IPS-18c (cell line): ENCODE results near the gene GPRASP1.
"Not testable (repeated sequence)": the region's sequence is repeated elsewhere in the genome, so short reads cannot be mapped to it uniquely, and the experiment has no call there.

Source experiments
- H3K4me3 ChIP-seq: 2 replicates; pipeline ENCODE4 v1.7.0; 2013; ENCODE audit warnings: low read depth, mild to moderate bottlenecking, low read length, moderate library complexity; ENCODE audit not compliant: insufficient read depth
- H3K9me3 ChIP-seq: one replicate; pipeline ENCODE4 v1.6.1; 2013; ENCODE audit warnings: mild to moderate bottlenecking, low read length, moderate library complexity; ENCODE audit not compliant: control insufficient read depth, insufficient read depth

Gene GPRASP1

GRCh38 chrX:102651242-102652011 is at the start of gene GPRASP1:
Gene GPRASP1, plus strand, starts transcription at chrX:102651483. Its CDS starts 2,431 bp downstream, at chrX:102653914.
- Histone ChIP-seq H3K4me3 (peak within 1 kb of the TSS; percentile 57), H3K9me3 (peaks cover 5% of the 10 kb centered on the region)

GRCh38 chrX:102604327-102604726 is 47.0 kb upstream of the GPRASP1 start:
- H3K9me3 ChIP-seq, result peaks cover 2% of the 10 kb centered on the region
- no peak overlapping the region for H3K4me3 ChIP-seq

- H3K4me3 ChIP-seq, result no peak overlapping the region
- H3K9me3 ChIP-seq, result peaks cover 6% of the 10 kb centered on the region
These were observed 45.2 kb upstream of the GPRASP1 start for GRCh38 chrX:102606115-102606514.

- Histone ChIP-seq H3K9me3 (peaks cover 4% of the 10 kb centered on the region), H3K4me3 (no peak overlapping the region)
These were observed 40.4 kb upstream of the GPRASP1 start for GRCh38 chrX:102610905-102611304.

- Histone ChIP-seq H3K9me3 (peaks cover 9% of the 10 kb centered on the region), H3K4me3 (no peak overlapping the region)
These were observed 27.2 kb upstream of the GPRASP1 start for GRCh38 chrX:102624105-102624504.

GRCh38 chrX:102627640-102628039 is 23.6 kb upstream of the GPRASP1 start:
- H3K4me3 ChIP-seq, result no peak overlapping the region
- H3K9me3 ChIP-seq, result peaks cover 5% of the 10 kb centered on the region

GRCh38 chrX:102637561-102637960 is 13.7 kb upstream of the GPRASP1 start:
- no peaks in the 10 kb centered on the region for H3K9me3 ChIP-seq
- H3K4me3 ChIP-seq, result no peak overlapping the region

GRCh38 chrX:102650903-102651241 is 411 bp upstream of the GPRASP1 start:
- Histone ChIP-seq H3K9me3 (peaks cover 5% of the 10 kb centered on the region), H3K4me3 (peak overlapping the region; percentile 57; the same call in 1 of the 2 replicates)

GRCh38 chrX:102652031-102652688 is 877 bp downstream of the GPRASP1 start:
- Histone ChIP-seq H3K4me3 (peak overlapping the region; percentile 57), H3K9me3 (peaks cover 5% of the 10 kb centered on the region)

GRCh38 chrX:102654696-102655095 is 3.4 kb downstream of the GPRASP1 start:
- H3K9me3 ChIP-seq, result peaks cover 5% of the 10 kb centered on the region
- no peak overlapping the region for H3K4me3 ChIP-seq

- peaks cover 6% of the 10 kb centered on the region for H3K9me3 ChIP-seq
- H3K4me3 ChIP-seq, result no peak overlapping the region
These were observed 7.3 kb downstream of the GPRASP1 start for GRCh38 chrX:102658556-102658955.

- H3K9me3 ChIP-seq, result peaks cover 3% of the 10 kb centered on the region
- H3K4me3 ChIP-seq, result peak overlapping the region; percentile 49
These were observed 8.8 kb downstream of the GPRASP1 start for GRCh38 chrX:102659790-102660757.

GRCh38 chrX:102663820-102664219 is 12.5 kb downstream of the GPRASP1 start:
- not testable (repeated sequence) for H3K9me3 ChIP-seq, H3K4me3 ChIP-seq

- H3K9me3 ChIP-seq, result not testable (repeated sequence)
These were observed 15.8 kb downstream of the GPRASP1 start for GRCh38 chrX:102667034-102667433.

GRCh38 chrX:102669526-102669925 is 18.2 kb downstream of the GPRASP1 start:
- no peak overlapping the region for H3K4me3 ChIP-seq
- H3K9me3 ChIP-seq, result peaks cover 4% of the 10 kb centered on the region

More at GRCh38 chrX:102667034-102667433, 15.8 kb downstream of the GPRASP1 start:
- not testable (repeated sequence) for H3K4me3 ChIP-seq

- Histone ChIP-seq H3K9me3 (peaks cover 4% of the 10 kb centered on the region), H3K4me3 (no peak overlapping the region)
These were observed 21.6 kb downstream of the GPRASP1 start for GRCh38 chrX:102672856-102673255.

GRCh38 chrX:102677479-102677878 is 26.2 kb downstream of the GPRASP1 start:
- H3K4me3 ChIP-seq, H3K9me3 ChIP-seq: not testable (repeated sequence)
